ENCODE results near the gene SMARCC1.

The SMARCC1 gene

GRCh38 chr3:47630810-47631209 lies 150.9 kb downstream of the SMARCC1 start:
- no peak overlapping the region for H3K27ac Mint-ChIP-seq
- no peaks in the 10 kb centered on the region for H3K27me3 Mint-ChIP-seq
- H3K36me3 Mint-ChIP-seq (ENCODE audit: insufficient read depth), result peaks cover 56% of the 10 kb centered on the region
- H3K4me3 Mint-ChIP-seq, result no peak overlapping the region
- DNase-seq (no peak), ATAC-seq (replicated peaks) (no peak)
- peaks cover 0 to 2% of the 10 kb centered on the region in 2 donors for H3K4me1 Mint-ChIP-seq (ENCODE audit: low read depth in 2 of 2)
- no peaks in the 10 kb centered on the region for H3K9me3 Mint-ChIP-seq

- peak overlapping the region; percentile 60 to 67 for H3K27ac Mint-ChIP-seq
Measured at GRCh38 chr3:47629770-47630169, 151.9 kb downstream of the SMARCC1 start.

GRCh38 chr3:47628426-47628825 lies 153.3 kb downstream of the SMARCC1 start:
- ATAC-seq (replicated peaks) (no peak), DNase-seq (no peak)
- Mint-ChIP-seq H3K4me1 (ENCODE audit: low read depth in 2 of 2) (no peaks in the 10 kb centered on the region), H3K9me3 (no peaks in the 10 kb centered on the region), H3K27ac (peak overlapping the region in 1 of 2 donors; percentile 65), H3K4me3 (no peak overlapping the region), H3K27me3 (no peaks in the 10 kb centered on the region), H3K36me3 (ENCODE audit: insufficient read depth) (peaks cover 62% of the 10 kb centered on the region)

More at GRCh38 chr3:47629770-47630169, 151.9 kb downstream of the SMARCC1 start:
- H3K9me3 Mint-ChIP-seq, result no peaks in the 10 kb centered on the region
- H3K4me1 Mint-ChIP-seq (ENCODE audit: low read depth in 2 of 2), result no peaks in the 10 kb centered on the region
- no peaks in the 10 kb centered on the region for H3K27me3 Mint-ChIP-seq
- ATAC-seq (replicated peaks), result no peak
- H3K4me3 Mint-ChIP-seq, result no peak overlapping the region
- DNase-seq, result no peak
- H3K36me3 Mint-ChIP-seq (ENCODE audit: insufficient read depth), result peaks cover 60% of the 10 kb centered on the region

- ATAC-seq (replicated peaks), result no peak
- peak overlapping the region; percentile 36 to 54 for H3K27ac Mint-ChIP-seq
- H3K4me3 Mint-ChIP-seq, result no peak overlapping the region
Measured at GRCh38 chr3:47622671-47623461, 158.8 kb downstream of the SMARCC1 start.

GRCh38 chr3:47617086-47618010 lies 164.3 kb downstream of the SMARCC1 start:
- no peaks in the 10 kb centered on the region for H3K27me3 Mint-ChIP-seq
- peaks cover 52% of the 10 kb centered on the region for H3K36me3 Mint-ChIP-seq (ENCODE audit: insufficient read depth)
- ATAC-seq (replicated peaks) (no peak), DNase-seq (no peak)
- H3K4me3 Mint-ChIP-seq, result no peak overlapping the region
- peak overlapping the region in 1 of 2 donors; percentile 71 for H3K27ac Mint-ChIP-seq
- peaks cover 0 to 1% of the 10 kb centered on the region in 2 donors for H3K4me1 Mint-ChIP-seq (ENCODE audit: low read depth in 2 of 2)
- no peaks in the 10 kb centered on the region for H3K9me3 Mint-ChIP-seq

More at GRCh38 chr3:47622671-47623461, 158.8 kb downstream of the SMARCC1 start:
- Mint-ChIP-seq H3K4me1 (ENCODE audit: low read depth in 2 of 2) (no peaks in the 10 kb centered on the region), H3K9me3 (no peaks in the 10 kb centered on the region), H3K27me3 (no peaks in the 10 kb centered on the region), H3K36me3 (ENCODE audit: insufficient read depth) (peaks cover 84% of the 10 kb centered on the region)
- DNase-seq, result no peak

GRCh38 chr3:47614788-47615187 lies 166.9 kb downstream of the SMARCC1 start:
- no peak overlapping the region for H3K4me3 Mint-ChIP-seq
- peaks cover 37% of the 10 kb centered on the region for H3K36me3 Mint-ChIP-seq (ENCODE audit: insufficient read depth)
- no peaks in the 10 kb centered on the region for H3K9me3 Mint-ChIP-seq
- DNase-seq (no peak), ATAC-seq (replicated peaks) (no peak)
- H3K27ac Mint-ChIP-seq, result no peak overlapping the region
- H3K4me1 Mint-ChIP-seq (ENCODE audit: low read depth in 2 of 2), result peaks cover 0 to 1% of the 10 kb centered on the region in 2 donors
- no peaks in the 10 kb centered on the region for H3K27me3 Mint-ChIP-seq

GRCh38 chr3:47613722-47614121 lies 168.0 kb downstream of the SMARCC1 start:
- H3K9me3 Mint-ChIP-seq, result no peaks in the 10 kb centered on the region
- no peaks in the 10 kb centered on the region for H3K27me3 Mint-ChIP-seq
- H3K36me3 Mint-ChIP-seq (ENCODE audit: insufficient read depth), result peaks cover 41% of the 10 kb centered on the region
- ATAC-seq (replicated peaks) (no peak), DNase-seq (no peak)
- H3K27ac Mint-ChIP-seq, result no peak overlapping the region
- peaks cover 0 to 1% of the 10 kb centered on the region in 2 donors for H3K4me1 Mint-ChIP-seq (ENCODE audit: low read depth in 2 of 2)
- H3K4me3 Mint-ChIP-seq, result no peak overlapping the region

- no peak overlapping the region for H3K4me3 Mint-ChIP-seq
- ATAC-seq (replicated peaks) (no peak), DNase-seq (no peak)
- no peaks in the 10 kb centered on the region for H3K27me3 Mint-ChIP-seq
- peaks cover 0 to 1% of the 10 kb centered on the region in 2 donors for H3K4me1 Mint-ChIP-seq (ENCODE audit: low read depth in 2 of 2)
- H3K9me3 Mint-ChIP-seq, result no peaks in the 10 kb centered on the region
- peak overlapping the region in 1 of 2 donors; percentile 2 for H3K27ac Mint-ChIP-seq
- H3K36me3 Mint-ChIP-seq (ENCODE audit: insufficient read depth), result peaks cover 42% of the 10 kb centered on the region
Measured at GRCh38 chr3:47612879-47613278, 168.8 kb downstream of the SMARCC1 start.

- Mint-ChIP-seq H3K9me3 (no peaks in the 10 kb centered on the region), H3K36me3 (ENCODE audit: insufficient read depth) (peaks cover 42% of the 10 kb centered on the region), H3K4me1 (ENCODE audit: low read depth in 2 of 2) (peaks cover 0 to 1% of the 10 kb centered on the region in 2 donors), H3K27ac (peak overlapping the region; percentile 2 to 70), H3K27me3 (no peaks in the 10 kb centered on the region), H3K4me3 (no peak overlapping the region)
- no peak for DNase-seq
- ATAC-seq (replicated peaks), result no peak
Measured at GRCh38 chr3:47612178-47612577, 169.5 kb downstream of the SMARCC1 start.

GRCh38 chr3:47611576-47611975 lies 170.1 kb downstream of the SMARCC1 start:
- Mint-ChIP-seq H3K27me3 (no peaks in the 10 kb centered on the region), H3K36me3 (ENCODE audit: insufficient read depth) (peaks cover 41% of the 10 kb centered on the region), H3K27ac (peak overlapping the region in 1 of 2 donors; percentile 70), H3K9me3 (no peaks in the 10 kb centered on the region), H3K4me3 (no peak overlapping the region), H3K4me1 (ENCODE audit: low read depth in 2 of 2) (peaks cover 0 to 1% of the 10 kb centered on the region in 2 donors)
- DNase-seq, result no peak
- ATAC-seq (replicated peaks), result no peak

GRCh38 chr3:47610583-47610982 lies 171.1 kb downstream of the SMARCC1 start:
- ATAC-seq (replicated peaks) (no peak), DNase-seq (no peak)
- no peaks in the 10 kb centered on the region for H3K4me1 Mint-ChIP-seq (ENCODE audit: low read depth in 2 of 2)
- no peak overlapping the region for H3K27ac Mint-ChIP-seq
- no peak overlapping the region for H3K4me3 Mint-ChIP-seq
- H3K27me3 Mint-ChIP-seq, result no peaks in the 10 kb centered on the region
- H3K9me3 Mint-ChIP-seq, result no peaks in the 10 kb centered on the region
- H3K36me3 Mint-ChIP-seq (ENCODE audit: insufficient read depth), result peaks cover 43% of the 10 kb centered on the region

GRCh38 chr3:47607335-47607734 lies 174.4 kb downstream of the SMARCC1 start:
- Mint-ChIP-seq H3K27me3 (no peaks in the 10 kb centered on the region), H3K4me1 (ENCODE audit: low read depth in 2 of 2) (peaks cover 0 to 8% of the 10 kb centered on the region in 2 donors), H3K27ac (no peak overlapping the region), H3K36me3 (ENCODE audit: insufficient read depth) (peaks cover 62% of the 10 kb centered on the region), H3K9me3 (no peaks in the 10 kb centered on the region), H3K4me3 (no peak overlapping the region)
- no peak for DNase-seq
- ATAC-seq (replicated peaks), result no peak

- H3K27me3 Mint-ChIP-seq, result no peaks in the 10 kb centered on the region
- H3K27ac Mint-ChIP-seq, result peak overlapping the region in 1 of 2 donors; percentile 74
- ATAC-seq (replicated peaks) (no peak), DNase-seq (no peak)
- peaks cover 0 to 8% of the 10 kb centered on the region in 2 donors for H3K4me1 Mint-ChIP-seq (ENCODE audit: low read depth in 2 of 2)
- peaks cover 67% of the 10 kb centered on the region for H3K36me3 Mint-ChIP-seq (ENCODE audit: insufficient read depth)
- no peaks in the 10 kb centered on the region for H3K9me3 Mint-ChIP-seq
- H3K4me3 Mint-ChIP-seq, result no peak overlapping the region
Measured at GRCh38 chr3:47606165-47606564, 175.5 kb downstream of the SMARCC1 start.

Data from effector memory CD8-positive, alpha-beta T cell (primary cell).